HG02798 (cell line): Measurements from ENCODE around the gene TBATA.

ENCODE experiments used
- ATAC-seq: cut with Tn5 transposase; IDR thresholded peaks from one replicate; pipeline ENCODE4 v1.9.1; 2021; ENCODE audit warnings: mild to moderate bottlenecking; ENCODE audit not compliant: unreplicated experiment, poor library complexity

TBATA gene

DNA sequence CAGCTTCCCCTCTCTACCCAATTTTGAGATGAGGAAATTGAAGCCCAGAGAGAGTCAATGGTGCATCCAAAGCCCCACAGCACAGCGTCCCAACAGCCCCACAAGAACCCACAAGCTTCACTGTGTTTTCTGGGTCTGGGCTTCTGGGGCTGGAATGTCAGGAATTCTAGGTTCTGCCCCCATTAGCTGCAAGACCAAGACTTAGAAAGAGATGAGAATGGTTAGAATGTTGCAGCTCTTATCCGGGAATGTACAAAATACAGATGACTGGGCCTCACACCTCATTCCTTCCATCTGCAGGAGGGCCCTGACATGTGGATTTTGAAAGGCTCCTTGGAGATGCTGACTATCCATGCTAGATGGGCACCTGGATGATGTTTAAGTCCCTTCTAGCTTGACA, 24.5 kb upstream of the TBATA start:
- no peak for ATAC-seq

- no peak for ATAC-seq
These were observed 23.9 kb upstream of the TBATA start for GRCh38 chr10:70809011-70809611.

- ATAC-seq, result no peak
These were observed 22.4 kb upstream of the TBATA start for GRCh38 chr10:70807556-70807955.

- ATAC-seq, result no peak
These were observed 21.7 kb upstream of the TBATA start for GRCh38 chr10:70806841-70807240.

DNA sequence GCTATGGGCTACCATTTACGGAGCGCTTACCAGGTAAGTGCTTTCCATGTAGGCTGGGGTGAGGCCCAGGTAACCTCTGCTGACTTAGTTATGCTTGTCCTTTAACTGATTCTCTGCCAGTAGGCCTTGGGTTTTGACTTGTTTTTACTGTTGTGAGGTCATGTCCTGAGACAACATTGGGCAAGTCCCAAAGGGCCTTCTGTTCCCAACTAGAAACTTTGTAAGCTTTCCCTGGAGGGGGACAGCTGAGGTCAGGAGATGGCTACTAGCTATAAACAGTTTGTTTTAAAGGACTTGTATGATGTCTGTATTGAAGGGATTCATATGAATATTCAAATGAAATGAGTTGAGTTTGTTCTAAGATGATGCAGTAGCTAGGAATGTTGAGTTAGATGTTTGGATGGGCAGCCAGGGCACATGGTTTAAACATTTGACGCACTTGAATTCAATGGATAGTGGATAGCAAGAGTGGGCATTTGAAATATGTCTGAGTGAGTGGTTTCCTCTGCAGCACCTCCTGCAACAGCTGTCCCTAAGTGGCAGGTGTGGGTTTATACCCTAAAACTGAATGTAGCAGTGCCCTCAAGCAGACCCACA, 20.5 kb upstream of the TBATA start:
- no peak for ATAC-seq

DNA sequence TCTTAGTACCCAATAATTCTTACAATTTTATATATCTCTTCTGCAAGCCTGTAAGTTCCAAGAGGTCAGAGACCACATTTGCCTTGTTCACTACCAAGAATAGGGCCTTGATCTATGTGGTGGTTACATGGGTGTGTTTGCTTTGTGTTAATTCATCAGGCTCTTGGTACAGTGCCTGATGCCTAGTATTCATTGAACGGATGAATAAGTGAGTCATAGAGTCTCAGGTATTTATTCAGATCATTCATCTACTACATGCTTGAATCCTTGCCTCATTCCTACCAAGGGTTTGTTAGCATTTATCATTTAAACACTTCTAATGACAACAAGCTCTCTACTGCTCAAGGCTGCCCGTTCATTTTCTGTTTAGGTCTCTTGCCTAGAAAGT, 19.2 kb upstream of the TBATA start:
- no peak for ATAC-seq

DNA sequence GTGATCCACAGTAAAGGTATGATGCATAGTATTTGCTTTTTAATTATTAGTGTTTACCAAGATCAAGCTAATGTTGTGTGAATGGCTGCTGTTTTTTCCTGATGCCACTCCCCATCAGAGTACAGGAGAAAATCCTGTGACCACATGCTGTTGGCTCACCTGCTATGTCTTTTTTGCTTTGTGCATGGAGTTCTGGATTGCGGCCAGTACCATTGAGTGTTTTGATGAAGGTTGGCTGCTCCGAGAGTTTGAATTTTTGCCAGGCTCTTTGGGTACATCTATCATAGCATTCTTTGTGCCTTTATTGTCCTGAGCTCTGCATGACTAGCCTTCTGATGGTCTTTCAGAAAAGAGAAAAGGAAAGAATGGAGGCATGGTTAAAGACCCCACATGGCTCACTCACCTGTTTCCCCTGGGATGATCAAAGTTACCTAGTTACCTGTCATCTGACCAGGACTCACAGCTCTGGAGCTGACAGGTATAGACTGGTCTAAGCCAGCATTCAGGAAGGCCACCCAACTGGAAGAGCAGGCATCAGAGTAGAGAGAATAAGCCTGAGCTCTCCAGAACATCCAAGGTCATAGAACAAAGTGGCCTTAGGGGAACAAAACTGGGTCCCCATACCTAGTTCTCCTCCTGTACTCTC, 18.7 kb upstream of the TBATA start:
- ATAC-seq, result no peak

GRCh38 chr10:70801854-70802253, 16.7 kb upstream of the TBATA start:
- ATAC-seq, result no peak

- no peak for ATAC-seq
These were observed 13.9 kb upstream of the TBATA start for GRCh38 chr10:70799124-70799523.

- no peak for ATAC-seq
These were observed 12.7 kb upstream of the TBATA start for GRCh38 chr10:70797840-70798239.

DNA sequence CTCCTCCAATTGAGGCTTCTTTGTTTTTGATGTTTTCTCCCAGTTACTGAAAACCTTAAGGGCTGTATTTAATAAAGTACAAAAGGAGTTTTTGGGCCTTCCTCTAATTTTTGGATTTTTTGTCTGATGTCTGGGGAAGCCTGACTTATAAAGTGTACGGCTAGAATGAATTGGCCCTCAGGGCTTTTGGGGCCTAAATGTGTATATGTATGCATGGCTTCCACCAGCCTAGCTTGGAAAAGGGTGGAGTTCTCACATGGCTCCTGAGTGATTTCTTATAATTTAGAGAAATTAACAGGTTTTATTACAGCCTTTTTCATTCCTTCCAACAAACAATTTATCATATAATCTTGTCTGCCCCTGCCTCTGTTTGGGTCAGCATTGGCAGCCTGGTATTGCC, 10.4 kb upstream of the TBATA start:
- ATAC-seq, result no peak

GRCh38 chr10:70791386-70792039, 6.3 kb upstream of the TBATA start:
- ATAC-seq, result no peak

- ATAC-seq, result no peak
These were observed 1.7 kb upstream of the TBATA start for GRCh38 chr10:70786799-70787415.

- no peak for ATAC-seq
These were observed 706 bp downstream of the TBATA start for GRCh38 chr10:70784471-70784870.

GRCh38 chr10:70784016-70784415, 1.2 kb downstream of the TBATA start:
- ATAC-seq, result no peak

DNA sequence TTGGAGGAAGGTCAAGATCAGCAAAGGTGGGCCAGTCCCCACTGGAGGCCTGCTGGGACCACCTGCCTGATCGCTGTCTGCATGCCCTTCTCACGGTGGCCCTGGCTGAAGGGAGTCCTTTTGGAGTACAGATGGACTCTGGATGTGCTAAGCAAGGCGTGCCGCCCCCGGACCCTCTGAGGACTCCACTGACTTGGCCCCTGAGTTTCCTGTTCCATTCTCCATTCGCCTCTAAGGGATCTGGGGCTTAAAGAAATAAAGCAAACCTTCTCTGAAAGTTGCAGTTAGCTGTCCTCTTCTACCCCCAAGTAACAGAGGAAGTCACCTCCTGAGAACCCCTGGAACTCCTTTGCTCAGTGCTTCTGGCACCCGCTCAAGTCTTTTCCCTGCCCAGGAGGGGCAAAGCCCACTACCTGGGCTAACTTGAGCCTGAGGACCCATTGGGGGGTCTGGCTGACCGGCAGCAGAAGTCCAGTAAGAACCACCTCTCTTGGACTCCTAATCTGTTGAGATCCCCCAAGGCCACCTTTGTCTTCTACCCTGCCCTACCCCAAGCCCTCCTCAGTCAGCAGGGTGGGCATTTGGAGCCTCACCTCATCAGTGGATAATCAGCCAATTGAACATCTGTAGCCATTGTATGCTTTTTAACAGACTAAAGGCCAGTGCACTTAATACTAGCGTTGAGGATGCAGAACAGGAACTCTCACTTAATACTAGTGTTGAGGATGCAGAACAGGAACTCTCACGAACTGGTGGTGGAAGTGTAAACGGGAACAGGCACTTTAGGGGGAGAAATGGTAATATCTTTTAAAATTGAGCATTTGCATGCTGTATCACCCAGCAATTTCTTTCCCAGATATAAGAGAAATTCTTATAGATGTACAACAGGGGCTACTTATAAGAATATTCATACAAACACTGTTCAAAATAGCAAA, 2.2 kb downstream of the TBATA start:
- no peak for ATAC-seq

GRCh38 chr10:70782086-70782745, 3.0 kb downstream of the TBATA start:
- ATAC-seq, result no peak

GRCh38 chr10:70781461-70782051, 3.6 kb downstream of the TBATA start:
- ATAC-seq, result no peak

GRCh38 chr10:70780772-70781171, 4.4 kb downstream of the TBATA start:
- no peak for ATAC-seq
